Gastroesophageal sphincter (tissue), 3 donors: ENCODE results near the gene ARID2.

Experiments used
- CTCF ChIP-seq, 4 experiments: fragments of 200-600 bp in 2 of 4; fragments of 450-650 bp in 2 of 4; sonication (generic) in 1 of 4; IDR thresholded peaks; one replicate each; pipeline ENCODE4 v1.5.1; 2017 to 2019; ENCODE audit warnings: antibody characterized with exemption in 4 of 4, mild to moderate bottlenecking in 2 of 4, moderate library complexity in 2 of 4
- EP300 ChIP-seq: sonication (generic); formaldehyde crosslinking; IDR thresholded peaks from one replicate; pipeline ENCODE4 v1.6.1; 2017; ENCODE audit warnings: antibody characterized with exemption, mild to moderate bottlenecking
- POLR2A ChIP-seq, 2 donors: fragments of 450-650 bp; IDR thresholded peaks; one replicate each; pipeline ENCODE4 v1.6.1; 2017; ENCODE audit warnings: antibody characterized with exemption in 2 of 2, mild to moderate bottlenecking in 2 of 2, moderate library complexity in 1 of 2
- POLR2AphosphoS5 ChIP-seq: sonication (generic); formaldehyde crosslinking; IDR thresholded peaks from one replicate; pipeline ENCODE4 v1.6.1; 2017; ENCODE audit warnings: antibody characterized with exemption

- no peak for TF ChIP-seq CTCF (IDR thresholded peaks at IDR 0.05)
- TF ChIP-seq POLR2AphosphoS5, result no peak
- no peak for TF ChIP-seq POLR2A (IDR thresholded peaks at IDR 0.05)
- no peak for TF ChIP-seq EP300
Measured at GRCh38 chr12:45730084-45730347, 510 bp downstream of the ARID2 start.
